ENCODE results near the gene TGM4.

The TGM4 gene

GRCh38 chr3:44874308-44874707 lies at the start of gene TGM4:
TSS of gene TGM4 (plus strand) at chr3:44874608. CDS start at chr3:44874679, 71 bp downstream.
- H3K9me3 ChIP-seq = no peaks in the 10 kb centered on the region
- H3K36me3 ChIP-seq = no peaks in the 10 kb centered on the region
- no peak for TF ChIP-seq Cebpa-rat (IDR thresholded peaks at IDR 0.05)
- H3K4me3 ChIP-seq = no peak within 1 kb of the TSS
- H3K4me2 ChIP-seq = no peak within 1 kb of the TSS
- peaks cover 29% of the 10 kb centered on the region for H3K4me1 ChIP-seq
- no peaks in the 10 kb centered on the region; the same call in 1 of the 2 replicates for H3K27me3 ChIP-seq
- H4K20me1 ChIP-seq = no peaks in the 10 kb centered on the region
- no peak within 1 kb of the TSS for H3K27ac ChIP-seq
- no peak within 1 kb of the TSS for H3K9ac ChIP-seq

DNA sequence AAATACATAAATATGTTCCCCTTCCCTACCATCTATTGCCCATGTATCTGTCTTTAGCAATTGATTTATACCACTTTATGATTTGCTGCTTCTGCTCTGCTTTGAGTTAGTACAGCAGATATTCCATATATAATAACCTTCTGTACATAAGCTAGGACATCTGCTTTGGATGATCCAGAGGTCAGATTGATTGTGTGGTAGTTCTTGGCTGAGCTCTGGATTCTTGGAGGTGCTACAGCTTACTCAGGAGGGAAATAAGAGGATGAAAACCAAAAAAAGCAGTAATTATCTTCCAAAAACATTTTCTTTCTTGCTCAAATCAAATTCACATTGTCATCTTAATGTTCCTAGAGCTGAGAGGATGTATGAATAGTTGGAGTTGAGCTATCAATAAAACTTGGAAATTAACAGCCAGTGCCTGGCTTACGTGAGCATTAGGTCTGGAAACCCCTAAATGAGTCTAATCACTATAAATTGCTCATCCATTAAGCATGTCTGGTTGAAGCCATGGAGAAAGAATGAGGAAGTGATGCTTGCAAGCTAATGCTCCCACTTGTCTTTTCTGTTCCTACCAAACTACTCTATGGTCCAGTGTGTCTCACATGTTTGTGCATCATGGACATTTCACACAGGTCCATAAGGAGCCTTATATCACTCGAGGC lies 49.0 kb upstream of the TGM4 start:
- Histone ChIP-seq H3K4me1 (no peaks in the 10 kb centered on the region), H3K4me3 (no peak overlapping the region), H4K20me1 (no peaks in the 10 kb centered on the region), H3K27ac (no peak overlapping the region), H3K27me3 (no peaks in the 10 kb centered on the region), H3K4me2 (no peak overlapping the region), H3K9me3 (peaks cover 13% of the 10 kb centered on the region; the same call in 1 of the 2 replicates), H3K36me3 (peaks cover 80% of the 10 kb centered on the region), H3K9ac (no peak overlapping the region)
- TF ChIP-seq Cebpa-rat (IDR thresholded peaks at IDR 0.05) = no peak

GRCh38 chr3:44827196-44827595 lies 47.2 kb upstream of the TGM4 start:
- no peaks in the 10 kb centered on the region for H3K4me1 ChIP-seq
- H3K36me3 ChIP-seq = peaks cover 89% of the 10 kb centered on the region

GRCh38 chr3:44831232-44831631 lies 43.2 kb upstream of the TGM4 start:
- H3K4me1 ChIP-seq = no peaks in the 10 kb centered on the region
- no peak overlapping the region for H3K4me3 ChIP-seq
- H3K9me3 ChIP-seq = peaks cover 23% of the 10 kb centered on the region
- H3K9ac ChIP-seq = no peak overlapping the region
- TF ChIP-seq Cebpa-rat (IDR thresholded peaks at IDR 0.05) = no peak
- peaks cover 91% of the 10 kb centered on the region for H3K36me3 ChIP-seq
- H3K27me3 ChIP-seq = no peaks in the 10 kb centered on the region
- H4K20me1 ChIP-seq = no peaks in the 10 kb centered on the region
- H3K4me2 ChIP-seq = no peak overlapping the region
- H3K27ac ChIP-seq = no peak overlapping the region

More at GRCh38 chr3:44827196-44827595, 47.2 kb upstream of the TGM4 start:
- no peak overlapping the region for H3K27ac ChIP-seq
- TF ChIP-seq Cebpa-rat (IDR thresholded peaks at IDR 0.05) = no peak
- no peak overlapping the region for H3K4me3 ChIP-seq
- no peaks in the 10 kb centered on the region for H4K20me1 ChIP-seq
- no peaks in the 10 kb centered on the region for H3K9me3 ChIP-seq
- H3K27me3 ChIP-seq = no peaks in the 10 kb centered on the region
- no peak overlapping the region for H3K9ac ChIP-seq
- no peak overlapping the region for H3K4me2 ChIP-seq

DNA sequence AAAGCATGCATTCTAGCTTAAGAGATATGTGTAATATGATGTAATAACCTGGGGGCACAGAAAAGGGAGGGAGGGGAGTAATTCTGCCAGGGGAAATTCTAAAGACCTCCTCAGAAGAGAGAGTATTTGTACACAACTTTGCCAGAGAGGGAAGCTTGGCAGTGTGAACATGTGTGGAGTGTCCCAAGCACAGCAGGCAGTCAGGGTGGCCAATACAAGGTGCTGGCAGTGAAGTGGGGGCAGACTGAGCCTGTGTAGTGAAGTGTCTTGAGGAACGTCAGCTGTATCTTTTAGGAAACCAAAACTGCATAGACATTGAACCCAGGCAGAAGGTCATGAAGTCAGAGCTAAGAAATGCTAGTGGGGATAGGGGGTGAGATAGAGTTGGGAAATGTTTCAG lies 42.4 kb upstream of the TGM4 start:
- no peak for TF ChIP-seq Cebpa-rat (IDR thresholded peaks at IDR 0.05)

DNA sequence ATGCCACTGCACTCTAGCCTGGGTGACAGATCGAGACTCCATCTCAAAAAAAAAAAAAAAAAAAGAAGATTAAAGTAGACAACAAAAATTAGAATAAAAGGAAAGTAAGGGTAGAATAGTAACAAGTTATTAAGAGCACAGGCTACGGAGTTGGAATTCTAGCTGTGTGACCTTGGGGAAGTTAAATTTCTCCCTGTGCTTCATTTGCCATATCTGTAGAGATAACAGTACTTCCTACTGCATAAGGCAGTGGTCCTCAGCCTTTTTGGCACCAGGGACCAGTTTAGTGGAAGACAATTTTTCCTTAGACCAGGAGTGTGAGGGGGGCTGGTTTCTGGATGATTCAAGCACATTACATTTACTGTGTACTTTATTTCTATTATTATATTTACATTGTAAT lies 41.4 kb upstream of the TGM4 start:
- Histone ChIP-seq H4K20me1 (no peaks in the 10 kb centered on the region), H3K4me3 (no peak overlapping the region), H3K4me2 (no peak overlapping the region), H3K9me3 (peaks cover 34% of the 10 kb centered on the region), H3K4me1 (no peaks in the 10 kb centered on the region), H3K36me3 (peaks cover 93% of the 10 kb centered on the region), H3K27me3 (no peaks in the 10 kb centered on the region), H3K27ac (no peak overlapping the region), H3K9ac (no peak overlapping the region)
- no peak for TF ChIP-seq Cebpa-rat (IDR thresholded peaks at IDR 0.05)

More for the DNA sequence above, 42.4 kb upstream of the TGM4 start:
- no peak overlapping the region for H3K4me2 ChIP-seq
- no peak overlapping the region for H3K27ac ChIP-seq
- H3K9me3 ChIP-seq = peaks cover 31% of the 10 kb centered on the region
- H3K27me3 ChIP-seq = no peaks in the 10 kb centered on the region
- H3K4me1 ChIP-seq = no peaks in the 10 kb centered on the region
- H3K36me3 ChIP-seq = peaks cover 93% of the 10 kb centered on the region
- no peaks in the 10 kb centered on the region for H4K20me1 ChIP-seq
- H3K9ac ChIP-seq = no peak overlapping the region
- no peak overlapping the region for H3K4me3 ChIP-seq

DNA sequence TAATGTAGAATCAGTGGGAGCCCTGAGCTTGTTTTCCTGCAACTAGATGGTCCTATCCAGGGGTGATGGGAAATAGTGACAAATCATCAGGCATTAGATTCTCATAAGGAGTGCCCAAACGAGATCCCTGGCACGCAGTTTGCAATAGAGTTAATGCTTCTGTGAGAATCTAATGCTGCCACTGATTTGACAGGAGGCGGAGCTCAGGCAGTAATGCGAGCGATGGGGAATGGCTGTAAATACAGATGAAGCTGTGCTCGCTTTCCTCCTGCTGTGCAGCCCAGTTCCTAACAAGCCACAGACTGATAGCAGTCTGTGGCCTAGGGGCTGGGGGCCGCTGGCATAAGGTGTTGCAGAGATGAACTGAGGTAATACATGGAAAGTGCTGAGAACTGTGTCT lies 41.0 kb upstream of the TGM4 start:
- TF ChIP-seq Cebpa-rat (IDR thresholded peaks at IDR 0.05) = no peak
- Histone ChIP-seq H3K27me3 (no peaks in the 10 kb centered on the region), H3K36me3 (peaks cover 93% of the 10 kb centered on the region), H3K9ac (no peak overlapping the region), H3K9me3 (peaks cover 34% of the 10 kb centered on the region), H3K4me3 (no peak overlapping the region), H3K4me1 (no peaks in the 10 kb centered on the region), H4K20me1 (no peaks in the 10 kb centered on the region), H3K4me2 (no peak overlapping the region), H3K27ac (no peak overlapping the region)

- H3K4me1 ChIP-seq = no peaks in the 10 kb centered on the region
- no peaks in the 10 kb centered on the region for H3K27me3 ChIP-seq
- no peak overlapping the region for H3K9ac ChIP-seq
- peaks cover 34% of the 10 kb centered on the region for H3K9me3 ChIP-seq
- H4K20me1 ChIP-seq = no peaks in the 10 kb centered on the region
- H3K36me3 ChIP-seq = peaks cover 97% of the 10 kb centered on the region
- TF ChIP-seq Cebpa-rat (IDR thresholded peaks at IDR 0.05) = no peak
- no peak overlapping the region for H3K4me2 ChIP-seq
- H3K4me3 ChIP-seq = no peak overlapping the region
- no peak overlapping the region for H3K27ac ChIP-seq
Observed at GRCh38 chr3:44835684-44836083, 38.7 kb upstream of the TGM4 start.

DNA sequence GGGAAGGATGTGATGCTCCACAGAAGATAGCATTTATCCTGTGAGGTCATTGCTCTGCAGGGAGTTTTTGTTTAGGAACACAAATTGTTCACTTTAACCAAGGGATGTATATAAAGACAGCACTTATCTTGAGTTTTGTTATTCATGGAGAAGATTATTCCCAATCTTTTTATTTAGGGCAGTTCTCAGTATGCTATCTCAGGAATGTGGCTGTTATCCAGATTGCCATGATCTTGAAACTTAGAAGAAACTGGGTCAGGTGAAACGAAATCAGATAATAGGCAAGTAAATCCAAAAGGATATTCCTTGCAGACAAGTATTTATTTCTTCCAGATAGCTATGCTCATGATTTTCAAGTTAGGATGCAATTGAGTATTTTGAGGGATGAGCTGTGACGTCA lies 32.0 kb upstream of the TGM4 start:
- no peak overlapping the region for H3K4me2 ChIP-seq
- H3K27ac ChIP-seq = no peak overlapping the region
- no peak overlapping the region for H3K4me3 ChIP-seq
- H4K20me1 ChIP-seq = no peaks in the 10 kb centered on the region
- peaks cover 98% of the 10 kb centered on the region for H3K36me3 ChIP-seq
- no peaks in the 10 kb centered on the region for H3K27me3 ChIP-seq
- no peaks in the 10 kb centered on the region for H3K4me1 ChIP-seq
- H3K9me3 ChIP-seq = no peaks in the 10 kb centered on the region
- no peak overlapping the region for H3K9ac ChIP-seq
- TF ChIP-seq Cebpa-rat (IDR thresholded peaks at IDR 0.05) = no peak

DNA sequence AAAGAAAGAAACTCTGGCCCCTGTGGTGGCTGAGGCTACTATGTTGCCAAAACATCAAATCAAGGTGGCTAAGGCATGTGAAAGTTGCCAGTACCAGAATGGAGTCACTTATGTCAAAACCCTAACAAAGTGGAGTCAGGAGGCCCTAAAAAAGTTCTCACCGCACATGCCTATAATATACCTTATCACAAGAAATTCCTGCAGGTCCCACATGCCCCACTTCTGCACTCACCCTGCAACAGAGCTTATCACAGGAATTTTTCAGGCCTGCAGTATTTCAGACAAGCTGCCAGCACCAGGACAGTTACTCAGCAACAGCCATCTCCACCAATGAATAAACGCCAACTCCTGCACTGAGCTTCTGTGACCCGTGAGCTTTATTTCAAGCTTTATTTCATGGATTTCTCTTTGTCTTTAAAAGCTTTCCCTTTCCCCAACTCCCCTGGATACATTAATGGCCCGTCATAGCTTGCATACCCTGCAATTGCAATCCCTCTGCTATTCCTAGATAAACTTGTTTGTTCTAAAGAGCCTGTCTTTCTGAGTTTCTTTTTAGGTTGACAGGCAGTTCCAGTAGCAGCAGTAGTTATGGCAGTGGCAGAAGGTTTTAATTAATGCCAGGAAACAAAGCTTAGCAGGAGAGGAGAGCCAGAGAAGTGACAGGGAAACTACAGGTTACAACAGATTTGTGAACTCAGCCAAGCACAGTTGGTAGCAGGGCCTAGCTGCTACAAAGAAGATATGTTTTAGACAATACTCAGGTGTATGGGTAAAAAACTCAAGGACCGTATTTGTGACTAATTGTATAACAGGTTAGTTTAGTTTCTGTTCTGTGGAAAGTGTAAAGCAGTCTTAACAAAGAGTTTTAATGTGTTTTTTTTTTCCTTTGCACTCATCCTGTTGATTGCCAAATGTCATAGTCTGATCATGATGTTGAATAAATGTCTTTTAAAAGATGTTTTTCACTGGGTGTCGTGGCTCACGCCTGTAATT lies 28.6 kb upstream of the TGM4 start:
- Histone ChIP-seq H3K4me2 (no peak overlapping the region), H3K4me1 (0 out of 2 replicates have a peak, but pooled peaks cover 4% of the 10 kb centered on the region), H3K4me3 (no peak overlapping the region), H3K9me3 (no peaks in the 10 kb centered on the region), H3K36me3 (peaks cover 93% of the 10 kb centered on the region), H3K27ac (no peak overlapping the region), H3K9ac (no peak overlapping the region), H4K20me1 (no peaks in the 10 kb centered on the region), H3K27me3 (no peaks in the 10 kb centered on the region)
- TF ChIP-seq Cebpa-rat (IDR thresholded peaks at IDR 0.05) = no peak
